OCI-LY7 (cell line): ENCODE data around the gene TMCC1.

ENCODE experiments used
- CTCF ChIP-seq: fragments of 200-600 bp; sonication (generic); conservative IDR thresholded peaks from 2 replicates; pipeline ENCODE4 v1.5.1; 2014; ENCODE audit warnings: mild to moderate bottlenecking, antibody characterized with exemption, low read length, moderate library complexity, mixed read lengths
- EZH2phosphoT487 ChIP-seq: fragments of 200-600 bp; sonication (generic); IDR thresholded peaks from 2 replicates; pipeline ENCODE4 v1.6.1; 2018; ENCODE audit warnings: low read depth, borderline replicate concordance, mild to moderate bottlenecking, mixed run types, antibody characterized with exemption, low read length, moderate library complexity, mixed read lengths

GRCh38 chr3:129635656-129636055 lies 257.9 kb downstream of the TMCC1 start:
- no peak for TF ChIP-seq EZH2phosphoT487
- no peak for TF ChIP-seq CTCF
